Thymus (tissue), 11 donors: ENCODE data around the gene AHCYL2. TPM values are rescaled to one million over a fixed set of nuclear protein-coding genes. Genes with fewer than 3 reads are reported as not detected.
A peak's percentile ranks its signal among the peaks of the same experiment; 100 is the strongest.

Experiments
- DNase-seq, 9 donors: peaks; one replicate each; pipeline ENCODE4 v3.0.0-alpha.2; 2013; ENCODE audit warnings: low spot score in 9 of 9, low read depth in 6 of 9, missing footprints in 1 of 9
- H3K27ac ChIP-seq, 2 donors: one replicate each; pipeline ENCODE4 v1.5.1; 2013; ENCODE audit warnings: control low read depth in 1 of 2, low read depth in 1 of 2, low read length in 1 of 2, mild to moderate bottlenecking in 1 of 2, moderate library complexity in 1 of 2
- H3K27me3 ChIP-seq, 2 donors: one replicate each; pipeline ENCODE4 v1.5.1; 2013; ENCODE audit warnings: low read length in 1 of 2; ENCODE audit not compliant: control insufficient read depth in 2 of 2, insufficient read depth in 1 of 2
- H3K36me3 ChIP-seq, 2 donors: one replicate each; pipeline ENCODE4 v1.5.1; 2013; ENCODE audit warnings: low read length in 1 of 2, mild to moderate bottlenecking in 1 of 2, moderate library complexity in 1 of 2; ENCODE audit not compliant: control insufficient read depth in 2 of 2, insufficient read depth in 2 of 2
- H3K4me1 ChIP-seq, 2 donors: one replicate each; pipeline ENCODE4 v1.5.1; 2013; ENCODE audit warnings: low read length in 2 of 2; ENCODE audit not compliant: control insufficient read depth in 2 of 2, insufficient read depth in 2 of 2
- H3K4me3 ChIP-seq, 2 donors: one replicate each; pipeline ENCODE4 v1.5.1; 2013; ENCODE audit warnings: low read length in 2 of 2, control low read depth in 1 of 2, mild to moderate bottlenecking in 1 of 2
- H3K9me3 ChIP-seq, 2 donors: one replicate each; pipeline ENCODE4 v1.5.1; 2013; ENCODE audit warnings: low read length in 1 of 2, mild to moderate bottlenecking in 1 of 2; ENCODE audit not compliant: control insufficient read depth in 2 of 2, insufficient read depth in 1 of 2
- WGBS: extraction: QIAGEN DNeasy Blood & Tissue Kit; methylation state at CpG from one replicate; pipeline ENCODE4 v1.1.7; 2013; 5-methylcytosine and 5-hydroxymethylcytosine counted together
- polyA plus RNA-seq: library from polyadenylated mRNA; stranded (reverse); fragments of 200-250 nt; gene quantifications from one replicate; pipeline ENCODE4 v1.2.3, GENCODE V29; 2013
- total RNA-seq: library from RNA; stranded (reverse); fragments of 120-200 nt; gene quantifications from one replicate; pipeline ENCODE4 v1.2.4, GENCODE V29; 2013
- donor health status: healthy.

The AHCYL2 gene
- total and polyA plus RNA-seq, 2 donors, result 6.6 to 6.8 TPM

- WGBS, result 85% methylated on average over 1 of the region's 1 CpG
- Histone ChIP-seq H3K27me3 (no peaks in the 10 kb centered on the region), H3K9me3 (no peaks in the 10 kb centered on the region), H3K27ac (no peak overlapping the region), H3K36me3 (no peaks in the 10 kb centered on the region), H3K4me1 (no peaks in the 10 kb centered on the region), H3K4me3 (no peak overlapping the region)
- no peak for DNase-seq
Measured at GRCh38 chr7:129265328-129265727, 40.5 kb downstream of the AHCYL2 start.

- no peaks in the 10 kb centered on the region for H3K4me1 ChIP-seq
- 98% methylated on average over 6 of the region's 6 CpGs for WGBS
- H3K4me3 ChIP-seq, result no peak overlapping the region
- H3K36me3 ChIP-seq, result no peaks in the 10 kb centered on the region
- no peak overlapping the region for H3K27ac ChIP-seq
- no peaks in the 10 kb centered on the region for H3K27me3 ChIP-seq
- DNase-seq, result no peak
- H3K9me3 ChIP-seq, result no peaks in the 10 kb centered on the region
Measured at GRCh38 chr7:129266181-129266580, 41.4 kb downstream of the AHCYL2 start.

DNA sequence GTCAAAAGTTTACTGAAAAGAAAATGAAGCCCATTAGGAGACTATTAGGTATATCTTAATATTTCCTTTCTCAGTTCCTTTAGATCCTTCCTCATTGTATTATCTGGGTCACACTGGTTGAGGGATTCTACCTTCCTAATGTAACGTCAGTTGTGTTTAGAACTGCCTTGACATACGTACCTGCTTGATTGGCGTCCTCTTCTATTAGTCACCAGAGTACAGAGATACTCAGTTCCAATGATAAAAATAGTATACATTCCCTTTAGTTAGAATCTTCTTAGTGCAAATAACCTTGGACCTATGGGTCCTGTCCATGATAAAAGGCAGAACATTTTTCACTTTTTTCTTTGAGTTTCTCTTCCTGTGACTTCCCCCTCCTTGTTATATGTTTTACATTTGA is 45.2 kb downstream of the AHCYL2 start:
- H3K9me3 ChIP-seq, result no peaks in the 10 kb centered on the region
- H3K27me3 ChIP-seq, result no peaks in the 10 kb centered on the region
- DNase-seq, result no peak
- no peaks in the 10 kb centered on the region for H3K36me3 ChIP-seq
- 95% methylated on average over 3 of the region's 3 CpGs for WGBS
- no peak overlapping the region for H3K4me3 ChIP-seq
- no peak overlapping the region for H3K27ac ChIP-seq
- no peaks in the 10 kb centered on the region for H3K4me1 ChIP-seq

GRCh38 chr7:129271500-129272355 is 46.9 kb downstream of the AHCYL2 start:
- no peaks in the 10 kb centered on the region for H3K4me1 ChIP-seq
- no peaks in the 10 kb centered on the region for H3K36me3 ChIP-seq
- H3K9me3 ChIP-seq, result no peaks in the 10 kb centered on the region
- H3K27me3 ChIP-seq, result no peaks in the 10 kb centered on the region
- no peak overlapping the region for H3K27ac ChIP-seq
- peak; percentile 27 to 79 (median 59) for DNase-seq
- H3K4me3 ChIP-seq, result no peak overlapping the region
- 75% methylated on average over 5 of the region's 5 CpGs for WGBS

DNA sequence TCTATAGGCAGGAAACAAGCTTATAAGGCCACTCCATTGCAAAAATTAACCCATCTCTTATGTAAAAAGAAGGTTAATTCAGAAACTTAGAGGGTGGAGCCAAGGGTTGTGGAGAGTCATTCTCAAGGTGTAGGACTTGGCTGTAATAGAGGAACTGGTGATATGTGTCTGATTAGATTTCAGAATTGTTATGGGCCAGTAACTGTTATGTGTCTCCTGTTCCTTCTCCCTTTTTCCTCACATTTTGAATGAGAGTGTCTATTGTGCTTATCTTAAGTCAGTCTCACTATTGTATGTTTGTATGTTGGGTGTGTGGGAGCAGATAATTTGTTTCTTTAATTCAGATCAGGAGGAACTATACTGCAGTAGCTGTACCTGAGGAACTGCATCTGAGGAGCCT is 49.1 kb downstream of the AHCYL2 start:
- H3K27ac ChIP-seq, result no peak overlapping the region
- no peaks in the 10 kb centered on the region for H3K9me3 ChIP-seq
- no peaks in the 10 kb centered on the region for H3K36me3 ChIP-seq
- H3K4me1 ChIP-seq, result no peaks in the 10 kb centered on the region
- no peak for DNase-seq
- no peaks in the 10 kb centered on the region for H3K27me3 ChIP-seq
- H3K4me3 ChIP-seq, result no peak overlapping the region

- Histone ChIP-seq H3K36me3 (no peaks in the 10 kb centered on the region), H3K27ac (no peak overlapping the region), H3K9me3 (no peaks in the 10 kb centered on the region), H3K4me3 (no peak overlapping the region), H3K4me1 (no peaks in the 10 kb centered on the region), H3K27me3 (no peaks in the 10 kb centered on the region)
- 64% methylated on average over 7 of the region's 7 CpGs for WGBS
- DNase-seq, result no peak
Measured at GRCh38 chr7:129277629-129278028, 52.8 kb downstream of the AHCYL2 start.

GRCh38 chr7:129278688-129279087 is 53.9 kb downstream of the AHCYL2 start:
- WGBS, result over 99% methylated on average over 2 of the region's 2 CpGs
- no peak overlapping the region for H3K4me3 ChIP-seq
- no peaks in the 10 kb centered on the region for H3K27me3 ChIP-seq
- no peaks in the 10 kb centered on the region for H3K9me3 ChIP-seq
- no peak for DNase-seq
- H3K36me3 ChIP-seq, result no peaks in the 10 kb centered on the region
- no peak overlapping the region for H3K27ac ChIP-seq
- no peaks in the 10 kb centered on the region for H3K4me1 ChIP-seq

GRCh38 chr7:129279757-129280156 is 54.9 kb downstream of the AHCYL2 start:
- Histone ChIP-seq H3K4me3 (no peak overlapping the region), H3K27ac (no peak overlapping the region), H3K4me1 (no peaks in the 10 kb centered on the region), H3K27me3 (no peaks in the 10 kb centered on the region), H3K9me3 (no peaks in the 10 kb centered on the region), H3K36me3 (no peaks in the 10 kb centered on the region)
- no peak for DNase-seq
- WGBS, result 96% methylated on average over 3 of the region's 3 CpGs

- Histone ChIP-seq H3K4me1 (no peaks in the 10 kb centered on the region), H3K4me3 (no peak overlapping the region), H3K9me3 (no peaks in the 10 kb centered on the region), H3K36me3 (no peaks in the 10 kb centered on the region), H3K27ac (no peak overlapping the region), H3K27me3 (no peaks in the 10 kb centered on the region)
- WGBS, result 100% methylated on average over 1 of the region's 1 CpG
- no peak for DNase-seq
Measured at GRCh38 chr7:129281163-129281562, 56.3 kb downstream of the AHCYL2 start.
